ENCODE measurements around the gene CACNA1C. TPM values are rescaled to one million over a fixed set of nuclear protein-coding genes. Genes with fewer than 3 reads are reported as not detected.

The CACNA1C gene
- total and polyA plus RNA-seq, 2 donors (not counting 1 experiment from before 2014, with no cell fraction given): 0.01 to 0.02 TPM

DNA sequence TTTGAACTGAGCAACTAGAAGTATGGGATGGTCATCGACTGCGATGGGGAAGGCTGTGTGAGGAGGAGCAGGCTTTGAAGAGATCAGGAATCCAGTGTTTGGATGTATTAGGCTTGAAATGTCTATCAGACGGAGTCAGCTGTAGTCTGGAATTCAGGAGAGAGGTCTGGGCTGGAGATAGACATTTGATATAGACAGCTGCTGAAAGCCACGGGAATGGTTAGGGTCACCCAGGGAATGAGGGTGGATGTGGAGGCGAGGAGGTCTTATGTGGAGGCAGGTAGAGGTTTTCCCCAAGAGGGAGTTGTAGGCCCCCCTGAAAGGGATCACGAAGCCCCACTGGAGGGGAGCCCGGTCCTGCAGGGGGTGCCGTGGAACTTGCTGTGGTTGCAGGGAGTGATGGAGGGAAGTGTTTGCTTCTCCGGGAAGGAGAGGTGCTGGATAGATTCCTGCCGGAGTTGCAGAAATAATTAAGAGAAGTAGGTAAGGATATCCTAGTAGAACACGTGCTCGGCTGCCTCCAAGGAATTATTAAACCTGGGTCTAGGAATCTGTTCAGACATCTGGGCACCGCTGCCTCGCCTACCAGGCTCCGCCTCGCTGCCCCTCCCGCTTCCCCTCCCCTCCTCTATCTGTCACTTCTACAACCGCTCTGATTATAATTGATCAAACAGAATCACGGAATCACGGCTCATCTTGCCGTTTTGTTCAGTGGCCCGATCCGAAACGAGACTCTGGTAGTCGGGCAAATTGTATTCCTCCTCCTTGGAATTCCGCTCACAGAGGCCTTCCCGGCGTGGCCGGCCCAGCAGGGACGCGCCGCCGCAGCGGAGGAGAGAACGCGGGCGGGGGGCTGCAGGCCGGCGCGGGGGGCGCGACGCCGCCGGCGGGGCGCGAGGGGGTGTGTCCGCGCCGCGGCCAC, 826 bp upstream of the CACNA1C start:
- Histone ChIP-seq H3K9ac (ENCODE audit: low read length) (no peak overlapping the region), H3K4me2 (replicated peaks; ENCODE audit: low read depth, low read length, poor library complexity, severe bottlenecking) (peak overlapping the region; percentile 58)
- intact Hi-C loops (cut with micrococcal nuclease): no loop called here

DNA sequence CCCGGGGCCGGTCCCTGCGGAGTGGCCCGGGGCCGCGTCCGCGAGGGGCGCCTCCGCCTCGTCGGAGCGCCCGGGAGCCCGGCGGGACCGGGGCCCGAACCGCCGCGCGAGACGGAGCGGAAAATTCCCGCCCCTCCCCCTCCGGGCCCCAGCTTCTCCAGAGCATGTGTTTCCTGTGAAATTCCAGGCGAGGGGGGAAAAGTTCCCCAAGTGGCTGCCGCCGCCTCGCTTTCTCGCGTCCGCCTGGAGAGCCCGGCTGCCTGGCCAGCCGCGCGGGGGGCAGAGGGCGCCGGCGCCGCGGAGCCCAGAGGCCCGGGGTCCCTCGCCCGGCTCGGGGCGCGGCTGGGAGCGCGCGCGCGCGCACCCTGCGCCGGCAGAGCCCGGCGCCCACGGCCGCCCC, 904 bp downstream of the CACNA1C start:
- Histone ChIP-seq H3K9me3 (ENCODE audit: control extremely low read depth in 1 of 3, control insufficient read depth in 2 of 3, insufficient read depth in 1 of 3, low read length in 2 of 3) (no peaks in the 10 kb centered on the region), H3K4me2 (replicated peaks; ENCODE audit: low read depth, low read length, poor library complexity, severe bottlenecking) (peak overlapping the region; percentile 82), H3K79me2 (ENCODE audit: control insufficient read depth, insufficient read depth, low read length) (no peaks in the 10 kb centered on the region), H2AFZ (ENCODE audit: insufficient read depth, low read depth, low read length, poor library complexity, severe bottlenecking) (no peak overlapping the region), H3K36me3 (replicated peaks in 1 of 2; ENCODE audit: control extremely low read depth in 1 of 2, control insufficient read depth in 1 of 2, extremely low read depth in 1 of 2, insufficient read depth in 2 of 2, low read length in 1 of 2) (no peaks in the 10 kb centered on the region), H4K20me1 (ENCODE audit: control insufficient read depth, insufficient read depth, low read length, poor library complexity, severe bottlenecking) (no peaks in the 10 kb centered on the region), H3K27ac (ENCODE audit: low read length in 2 of 2) (no peak overlapping the region), H3K9ac (ENCODE audit: low read length) (no peak overlapping the region), H3K4me1 (ENCODE audit: control insufficient read depth in 2 of 2, insufficient read depth in 2 of 2, low read length in 2 of 2) (peaks cover 15 to 22% of the 10 kb centered on the region in 2 donors), H3K4me3 (ENCODE audit: control extremely low read depth in 1 of 5, extremely low read depth in 1 of 5, insufficient read depth in 1 of 5, low read depth in 2 of 5, low read length in 4 of 5) (peak overlapping the region in 1 of 5 experiments; percentile 29), H3K27me3 (replicated peaks in 1 of 4; ENCODE audit: control extremely low read depth in 1 of 4, control insufficient read depth in 3 of 4, insufficient read depth in 4 of 4, low read length in 3 of 4) (peaks cover 0 to 53% (median 27%) of the 10 kb centered on the region in 4 experiments)
- WGBS (ENCODE audit: insufficient coverage): 2% methylated on average over 55 of the region's 60 CpGs
- ChIA-PET POLR2A (no interaction called here), CTCF (no interaction called here)
- peaks cover 78% of the 10 kb centered on the region for H3K27me3 Mint-ChIP-seq
- no peaks in the 10 kb centered on the region for H3K9me3 Mint-ChIP-seq (ENCODE audit: insufficient read depth)
- intact Hi-C loops (cut with micrococcal nuclease): no loop called here
- H3K27ac Mint-ChIP-seq: no peak overlapping the region
- H3K4me1 Mint-ChIP-seq: peaks cover 33% of the 10 kb centered on the region
- no peak for TF ChIP-seq EZH2 (IDR thresholded peaks at IDR 0.05; ENCODE audit: borderline replicate concordance, insufficient read depth, low read depth, low read length, poor library complexity, severe bottlenecking)
- DNase-seq (no peak), ATAC-seq (ENCODE audit: low read depth) (no peak)
- no peak overlapping the region for H3K4me3 Mint-ChIP-seq

More for the DNA sequence above, 826 bp upstream of the CACNA1C start:
- no peak for DNase-seq
- Histone ChIP-seq H3K4me1 (ENCODE audit: control insufficient read depth in 2 of 2, insufficient read depth in 2 of 2, low read length in 2 of 2) (peaks cover 15 to 22% of the 10 kb centered on the region in 2 donors), H3K27ac (ENCODE audit: low read length in 2 of 2) (no peak overlapping the region), H3K36me3 (replicated peaks in 1 of 2; ENCODE audit: control extremely low read depth in 1 of 2, control insufficient read depth in 1 of 2, extremely low read depth in 1 of 2, insufficient read depth in 2 of 2, low read length in 1 of 2) (no peaks in the 10 kb centered on the region), H4K20me1 (ENCODE audit: control insufficient read depth, insufficient read depth, low read length, poor library complexity, severe bottlenecking) (no peaks in the 10 kb centered on the region), H3K9me3 (ENCODE audit: control extremely low read depth in 1 of 3, control insufficient read depth in 2 of 3, insufficient read depth in 1 of 3, low read length in 2 of 3) (no peaks in the 10 kb centered on the region), H3K79me2 (ENCODE audit: control insufficient read depth, insufficient read depth, low read length) (no peaks in the 10 kb centered on the region), H3K27me3 (replicated peaks in 1 of 4; ENCODE audit: control extremely low read depth in 1 of 4, control insufficient read depth in 3 of 4, insufficient read depth in 4 of 4, low read length in 3 of 4) (peaks cover 0 to 42% (median 26%) of the 10 kb centered on the region in 4 experiments), H2AFZ (ENCODE audit: insufficient read depth, low read depth, low read length, poor library complexity, severe bottlenecking) (no peak overlapping the region), H3K4me3 (ENCODE audit: control extremely low read depth in 1 of 5, extremely low read depth in 1 of 5, insufficient read depth in 1 of 5, low read depth in 2 of 5, low read length in 4 of 5) (peak overlapping the region in 1 of 5 experiments; percentile 29)
- Mint-ChIP-seq H3K4me1 (peaks cover 33% of the 10 kb centered on the region), H3K4me3 (peak overlapping the region; percentile 62), H3K27me3 (peaks cover 72% of the 10 kb centered on the region), H3K27ac (no peak overlapping the region), H3K9me3 (ENCODE audit: insufficient read depth) (no peaks in the 10 kb centered on the region)
- TF ChIP-seq, protein P1, sequence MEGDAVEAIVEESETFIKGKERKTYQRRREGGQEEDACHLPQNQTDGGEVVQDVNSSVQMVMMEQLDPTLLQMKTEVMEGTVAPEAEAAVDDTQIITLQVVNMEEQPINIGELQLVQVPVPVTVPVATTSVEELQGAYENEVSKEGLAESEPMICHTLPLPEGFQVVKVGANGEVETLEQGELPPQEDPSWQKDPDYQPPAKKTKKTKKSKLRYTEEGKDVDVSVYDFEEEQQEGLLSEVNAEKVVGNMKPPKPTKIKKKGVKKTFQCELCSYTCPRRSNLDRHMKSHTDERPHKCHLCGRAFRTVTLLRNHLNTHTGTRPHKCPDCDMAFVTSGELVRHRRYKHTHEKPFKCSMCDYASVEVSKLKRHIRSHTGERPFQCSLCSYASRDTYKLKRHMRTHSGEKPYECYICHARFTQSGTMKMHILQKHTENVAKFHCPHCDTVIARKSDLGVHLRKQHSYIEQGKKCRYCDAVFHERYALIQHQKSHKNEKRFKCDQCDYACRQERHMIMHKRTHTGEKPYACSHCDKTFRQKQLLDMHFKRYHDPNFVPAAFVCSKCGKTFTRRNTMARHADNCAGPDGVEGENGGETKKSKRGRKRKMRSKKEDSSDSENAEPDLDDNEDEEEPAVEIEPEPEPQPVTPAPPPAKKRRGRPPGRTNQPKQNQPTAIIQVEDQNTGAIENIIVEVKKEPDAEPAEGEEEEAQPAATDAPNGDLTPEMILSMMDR (IDR thresholded peaks at IDR 0.05): no peak
- no peak for TF ChIP-seq EZH2 (IDR thresholded peaks at IDR 0.05; ENCODE audit: borderline replicate concordance, insufficient read depth, low read depth, low read length, poor library complexity, severe bottlenecking)
- POLR2A ChIA-PET: no interaction called here
- no peak for ATAC-seq (ENCODE audit: low read depth)
- CTCF ChIA-PET: no interaction called here
- WGBS (ENCODE audit: insufficient coverage): 16% methylated on average over 52 of the region's 52 CpGs

Measured in B cell (primary cell).